ENCODE measurements around the gene SREK1IP1.

SREK1IP1 gene

GRCh38 chr5:64788156-64788555 lies 19.7 kb upstream of the SREK1IP1 start:
- no peak overlapping the region for H3K4me3 ChIP-seq (ENCODE audit: low read length)
- no peaks in the 10 kb centered on the region for H3K36me3 ChIP-seq (ENCODE audit: control insufficient read depth, insufficient read depth, low read length)
- no peaks in the 10 kb centered on the region for H3K9me3 ChIP-seq (ENCODE audit: control insufficient read depth, low read length)
- H3K4me1 ChIP-seq (ENCODE audit: control insufficient read depth, insufficient read depth, low read length), result peaks cover 4% of the 10 kb centered on the region
- no peak overlapping the region for H3K9ac ChIP-seq (ENCODE audit: low read length)
- no peaks in the 10 kb centered on the region for H3K27me3 ChIP-seq (ENCODE audit: control insufficient read depth, insufficient read depth, low read length)

DNA sequence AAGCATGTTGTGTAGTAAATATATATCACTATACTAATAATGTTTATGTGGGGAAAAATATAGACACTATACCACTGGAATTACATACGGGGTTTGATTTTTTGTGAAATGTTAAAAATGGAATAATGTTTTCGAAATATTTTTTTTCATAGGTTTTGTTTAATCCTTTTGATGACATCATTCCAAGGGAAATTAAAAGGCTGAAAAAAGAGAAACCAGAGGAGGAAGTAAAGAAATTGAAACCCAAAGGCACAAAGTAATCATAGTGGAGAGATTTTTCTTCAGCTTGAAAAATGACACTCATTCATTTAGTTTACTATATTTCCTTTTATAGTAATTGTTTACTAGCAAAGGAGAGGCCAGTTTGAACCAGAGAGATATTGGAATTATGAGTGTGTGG lies 17.9 kb upstream of the SREK1IP1 start:
- Histone ChIP-seq H3K9ac (ENCODE audit: low read length) (no peak overlapping the region), H3K9me3 (ENCODE audit: control insufficient read depth, low read length) (no peaks in the 10 kb centered on the region), H3K27me3 (ENCODE audit: control insufficient read depth, insufficient read depth, low read length) (no peaks in the 10 kb centered on the region), H3K4me3 (ENCODE audit: low read length) (no peak overlapping the region), H3K4me1 (ENCODE audit: control insufficient read depth, insufficient read depth, low read length) (no peaks in the 10 kb centered on the region), H3K36me3 (ENCODE audit: control insufficient read depth, insufficient read depth, low read length) (no peaks in the 10 kb centered on the region)

DNA sequence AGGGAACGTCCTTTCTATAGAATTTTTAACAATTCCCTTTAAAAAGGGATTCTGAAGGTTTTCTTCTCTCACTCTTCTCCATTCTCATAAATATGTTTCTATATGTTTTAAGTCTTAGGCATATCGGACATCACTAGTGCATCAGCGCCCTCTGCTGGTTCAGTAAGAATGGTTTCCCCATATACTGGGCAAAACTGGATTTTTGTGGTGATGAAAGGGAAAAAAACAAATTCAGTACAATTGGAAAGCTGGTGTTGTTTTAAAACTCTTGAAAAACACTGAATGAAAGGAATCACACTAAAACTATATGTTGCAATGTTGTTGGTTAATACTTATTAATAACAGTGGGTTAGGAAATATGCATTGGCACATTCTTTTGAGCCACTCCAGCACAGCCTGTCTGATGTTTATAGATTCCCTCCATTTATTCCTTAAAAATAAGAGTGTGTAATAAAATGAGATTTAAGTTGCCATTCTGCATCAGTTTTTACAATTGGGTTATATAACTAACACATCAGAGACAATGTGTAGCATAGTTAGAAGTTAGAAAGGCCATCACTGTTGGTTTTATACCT lies 16.0 kb upstream of the SREK1IP1 start:
- Histone ChIP-seq H3K36me3 (ENCODE audit: control insufficient read depth, insufficient read depth, low read length) (no peaks in the 10 kb centered on the region), H3K4me1 (ENCODE audit: control insufficient read depth, insufficient read depth, low read length) (no peaks in the 10 kb centered on the region), H3K9ac (ENCODE audit: low read length) (no peak overlapping the region), H3K9me3 (ENCODE audit: control insufficient read depth, low read length) (no peaks in the 10 kb centered on the region), H3K4me3 (ENCODE audit: low read length) (no peak overlapping the region), H3K27me3 (ENCODE audit: control insufficient read depth, insufficient read depth, low read length) (no peaks in the 10 kb centered on the region)

DNA sequence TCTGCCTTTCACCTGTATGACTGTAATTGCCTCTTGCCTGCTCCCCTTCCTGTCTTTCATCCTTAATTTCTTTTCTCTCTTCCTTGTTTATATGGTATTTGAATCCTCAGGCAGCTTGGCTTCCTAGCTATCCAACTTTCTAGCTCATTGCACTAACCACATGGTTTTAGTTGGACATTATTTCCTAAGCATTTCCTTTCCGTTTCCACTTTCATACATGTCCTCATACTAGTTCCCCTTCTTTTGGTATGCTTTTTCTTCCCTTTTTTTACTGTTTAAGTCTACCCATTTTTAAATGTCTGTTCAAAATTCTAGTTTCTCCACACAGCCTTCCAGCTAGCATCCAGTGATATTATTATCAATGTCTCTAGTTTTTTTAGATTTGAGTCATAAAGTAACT lies 6.8 kb upstream of the SREK1IP1 start:
- no peaks in the 10 kb centered on the region for H3K36me3 ChIP-seq (ENCODE audit: control insufficient read depth, insufficient read depth, low read length)
- peaks cover under 1% of the 10 kb centered on the region for H3K4me1 ChIP-seq (ENCODE audit: control insufficient read depth, insufficient read depth, low read length)
- H3K27me3 ChIP-seq (ENCODE audit: control insufficient read depth, insufficient read depth, low read length), result no peaks in the 10 kb centered on the region
- no peak overlapping the region for H3K9ac ChIP-seq (ENCODE audit: low read length)
- no peak overlapping the region for H3K4me3 ChIP-seq (ENCODE audit: low read length)
- no peaks in the 10 kb centered on the region for H3K9me3 ChIP-seq (ENCODE audit: control insufficient read depth, low read length)

GRCh38 chr5:64773533-64773932 lies 5.0 kb upstream of the SREK1IP1 start:
- H3K27me3 ChIP-seq (ENCODE audit: control insufficient read depth, insufficient read depth, low read length), result no peaks in the 10 kb centered on the region
- no peak overlapping the region for H3K9ac ChIP-seq (ENCODE audit: low read length)
- no peaks in the 10 kb centered on the region for H3K36me3 ChIP-seq (ENCODE audit: control insufficient read depth, insufficient read depth, low read length)
- H3K4me1 ChIP-seq (ENCODE audit: control insufficient read depth, insufficient read depth, low read length), result peaks cover 10% of the 10 kb centered on the region
- H3K9me3 ChIP-seq (ENCODE audit: control insufficient read depth, low read length), result no peaks in the 10 kb centered on the region
- H3K4me3 ChIP-seq (ENCODE audit: low read length), result no peak overlapping the region

- Histone ChIP-seq H3K9me3 (ENCODE audit: control insufficient read depth, low read length) (no peaks in the 10 kb centered on the region), H3K36me3 (ENCODE audit: control insufficient read depth, insufficient read depth, low read length) (no peaks in the 10 kb centered on the region), H3K4me3 (ENCODE audit: low read length) (no peak overlapping the region), H3K27me3 (ENCODE audit: control insufficient read depth, insufficient read depth, low read length) (no peaks in the 10 kb centered on the region), H3K9ac (ENCODE audit: low read length) (no peak overlapping the region), H3K4me1 (ENCODE audit: control insufficient read depth, insufficient read depth, low read length) (peaks cover 19% of the 10 kb centered on the region)
Measured at GRCh38 chr5:64771736-64772135, 3.2 kb upstream of the SREK1IP1 start.

- Histone ChIP-seq H3K9me3 (ENCODE audit: control insufficient read depth, low read length) (no peaks in the 10 kb centered on the region), H3K4me1 (ENCODE audit: control insufficient read depth, insufficient read depth, low read length) (peaks cover 31% of the 10 kb centered on the region), H3K4me3 (ENCODE audit: low read length) (peak overlapping the region; percentile 68), H3K36me3 (ENCODE audit: control insufficient read depth, insufficient read depth, low read length) (no peaks in the 10 kb centered on the region), H3K9ac (ENCODE audit: low read length) (peak overlapping the region; percentile 89), H3K27me3 (ENCODE audit: control insufficient read depth, insufficient read depth, low read length) (no peaks in the 10 kb centered on the region)
Measured at GRCh38 chr5:64769855-64770254, 1.4 kb upstream of the SREK1IP1 start.

DNA sequence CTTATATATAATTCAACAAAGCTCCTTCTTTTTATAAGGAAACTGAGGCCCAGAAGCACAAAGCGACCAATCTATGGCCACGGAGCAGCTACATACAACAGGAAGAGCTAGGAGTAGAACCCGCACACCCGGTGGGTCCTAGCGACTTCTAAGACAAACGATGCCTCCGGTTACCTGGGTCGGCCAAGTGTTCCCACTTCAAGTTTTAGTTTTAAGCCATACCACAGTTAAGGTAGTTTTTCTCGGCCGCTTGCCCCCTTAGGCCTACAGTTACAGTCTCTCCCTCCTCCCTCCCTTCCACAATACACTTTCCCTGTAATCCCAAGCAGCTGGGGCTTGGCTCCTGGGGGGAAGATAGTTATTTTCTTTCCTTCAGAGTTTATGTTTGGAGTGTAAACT lies 533 bp downstream of the SREK1IP1 start:
- Histone ChIP-seq H3K27me3 (ENCODE audit: control insufficient read depth, insufficient read depth, low read length) (no peaks in the 10 kb centered on the region), H3K4me1 (ENCODE audit: control insufficient read depth, insufficient read depth, low read length) (peaks cover 31% of the 10 kb centered on the region), H3K9me3 (ENCODE audit: control insufficient read depth, low read length) (no peaks in the 10 kb centered on the region), H3K36me3 (ENCODE audit: control insufficient read depth, insufficient read depth, low read length) (no peaks in the 10 kb centered on the region), H3K4me3 (ENCODE audit: low read length) (peak overlapping the region; percentile 68), H3K9ac (ENCODE audit: low read length) (peak overlapping the region; percentile 89)

DNA sequence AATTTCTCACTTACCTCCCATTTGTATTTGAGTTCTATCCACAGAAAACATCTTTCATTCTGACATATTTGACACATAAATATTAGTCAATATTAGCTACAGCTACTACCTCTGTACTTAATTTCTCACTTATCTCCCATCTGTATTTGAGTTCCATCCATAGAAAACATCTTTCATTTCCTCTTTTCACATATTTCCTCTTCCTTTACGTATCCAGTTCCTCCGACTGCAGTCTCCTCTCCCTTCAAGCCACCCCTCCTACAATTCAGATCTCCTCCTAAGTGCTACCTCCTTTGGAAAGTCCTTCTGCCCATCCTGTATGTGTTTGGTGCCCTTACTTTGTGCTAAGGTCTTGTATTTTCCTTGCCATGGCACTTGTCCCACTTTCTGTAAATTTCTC lies 1.6 kb downstream of the SREK1IP1 start:
- Histone ChIP-seq H3K9ac (ENCODE audit: low read length) (peak overlapping the region; percentile 89), H3K4me3 (ENCODE audit: low read length) (no peak overlapping the region), H3K36me3 (ENCODE audit: control insufficient read depth, insufficient read depth, low read length) (no peaks in the 10 kb centered on the region), H3K9me3 (ENCODE audit: control insufficient read depth, low read length) (no peaks in the 10 kb centered on the region), H3K4me1 (ENCODE audit: control insufficient read depth, insufficient read depth, low read length) (peaks cover 31% of the 10 kb centered on the region), H3K27me3 (ENCODE audit: control insufficient read depth, insufficient read depth, low read length) (no peaks in the 10 kb centered on the region)

- no peaks in the 10 kb centered on the region for H3K36me3 ChIP-seq (ENCODE audit: control insufficient read depth, insufficient read depth, low read length)
- no peaks in the 10 kb centered on the region for H3K27me3 ChIP-seq (ENCODE audit: control insufficient read depth, insufficient read depth, low read length)
- H3K4me1 ChIP-seq (ENCODE audit: control insufficient read depth, insufficient read depth, low read length), result peaks cover 31% of the 10 kb centered on the region
- no peak overlapping the region for H3K4me3 ChIP-seq (ENCODE audit: low read length)
- no peaks in the 10 kb centered on the region for H3K9me3 ChIP-seq (ENCODE audit: control insufficient read depth, low read length)
- no peak overlapping the region for H3K9ac ChIP-seq (ENCODE audit: low read length)
Measured at GRCh38 chr5:64765804-64766504, 2.5 kb downstream of the SREK1IP1 start.

DNA sequence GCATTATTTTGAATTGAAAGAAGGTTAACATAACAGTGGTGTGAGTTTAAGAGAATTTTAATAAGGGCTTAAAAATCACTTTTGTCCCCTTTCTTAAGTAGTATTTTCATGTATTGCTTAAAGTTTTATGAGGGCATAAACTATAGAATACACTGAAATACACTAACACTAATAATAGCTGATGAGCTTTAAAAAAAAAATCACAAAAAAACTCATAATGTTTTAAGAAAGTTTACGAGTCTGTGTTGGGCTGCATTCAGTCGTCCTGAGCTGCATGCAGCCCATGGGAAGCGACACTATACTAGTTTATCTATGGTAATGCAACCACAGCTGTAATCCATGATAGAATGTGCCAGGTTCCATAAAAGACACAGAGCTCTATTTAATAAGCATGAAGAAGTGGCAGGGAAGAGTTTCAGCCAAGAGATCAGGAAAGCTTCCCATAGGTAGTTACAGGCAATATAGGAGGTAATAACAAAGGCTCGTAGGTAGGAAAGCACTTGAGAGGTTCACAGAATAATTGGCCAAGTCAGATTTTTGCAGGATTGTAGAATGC lies 4.5 kb downstream of the SREK1IP1 start:
- Histone ChIP-seq H3K9me3 (ENCODE audit: control insufficient read depth, low read length) (no peaks in the 10 kb centered on the region), H3K4me1 (ENCODE audit: control insufficient read depth, insufficient read depth, low read length) (peaks cover 21% of the 10 kb centered on the region), H3K9ac (ENCODE audit: low read length) (no peak overlapping the region), H3K36me3 (ENCODE audit: control insufficient read depth, insufficient read depth, low read length) (no peaks in the 10 kb centered on the region), H3K4me3 (ENCODE audit: low read length) (no peak overlapping the region), H3K27me3 (ENCODE audit: control insufficient read depth, insufficient read depth, low read length) (no peaks in the 10 kb centered on the region)

DNA sequence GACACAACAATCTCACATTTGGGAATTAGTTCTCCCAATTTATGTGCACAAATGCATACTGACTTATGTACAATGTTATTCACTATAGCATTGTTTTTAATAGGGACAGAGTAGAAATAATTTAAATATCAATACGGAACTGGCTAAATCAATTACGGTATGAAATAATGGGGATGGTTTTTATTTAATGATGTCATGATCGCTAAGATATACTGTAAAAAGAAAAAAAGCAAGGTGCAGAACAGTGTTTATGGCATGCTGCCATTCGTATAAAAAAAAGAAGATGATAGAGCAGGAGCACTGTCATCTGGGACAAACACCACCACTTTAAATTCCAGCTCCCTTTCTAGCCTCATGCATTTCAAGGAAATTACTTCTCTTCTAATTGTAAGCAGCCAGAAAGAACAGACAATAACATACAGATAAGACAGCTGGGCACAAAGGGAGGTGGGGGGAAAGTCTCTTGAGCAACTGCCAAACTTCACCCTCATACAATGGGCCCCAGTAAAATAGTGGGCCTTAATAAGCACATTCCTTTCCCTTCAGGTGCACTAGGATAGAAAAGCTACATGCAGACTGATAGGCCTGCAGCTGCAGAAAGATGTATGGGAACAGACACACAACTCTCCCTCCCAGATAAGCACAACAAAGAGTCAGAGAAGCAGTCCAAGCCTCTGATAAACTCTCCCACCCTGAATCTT lies 8.4 kb downstream of the SREK1IP1 start:
- H3K9ac ChIP-seq (ENCODE audit: low read length), result no peak overlapping the region
- H3K36me3 ChIP-seq (ENCODE audit: control insufficient read depth, insufficient read depth, low read length), result no peaks in the 10 kb centered on the region
- no peaks in the 10 kb centered on the region for H3K4me1 ChIP-seq (ENCODE audit: control insufficient read depth, insufficient read depth, low read length)
- H3K9me3 ChIP-seq (ENCODE audit: control insufficient read depth, low read length), result no peaks in the 10 kb centered on the region
- no peaks in the 10 kb centered on the region for H3K27me3 ChIP-seq (ENCODE audit: control insufficient read depth, insufficient read depth, low read length)
- no peak overlapping the region for H3K4me3 ChIP-seq (ENCODE audit: low read length)
